ENCODE results near the gene UBE2O.

DNA sequence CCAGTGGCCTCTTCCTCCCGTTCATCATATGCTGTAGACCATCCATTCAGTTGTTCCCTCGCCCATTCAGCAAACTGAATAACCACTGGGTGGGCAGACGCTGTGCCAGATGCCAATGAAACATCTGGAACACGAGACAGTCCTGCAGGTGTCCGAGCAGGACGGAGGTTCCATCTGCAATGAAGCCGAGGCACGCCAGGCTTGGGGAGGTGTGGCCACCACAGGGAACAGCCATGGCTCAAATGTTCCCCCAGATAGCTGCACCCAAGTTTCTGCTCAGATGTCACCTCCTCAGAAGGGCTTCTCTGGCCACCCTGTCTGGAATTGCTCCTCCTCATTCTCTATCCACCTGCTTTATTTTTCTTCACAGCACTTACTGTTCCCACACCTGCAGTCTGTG, 30.5 kb downstream of the UBE2O start:
- TF ChIP-seq, protein P1, sequence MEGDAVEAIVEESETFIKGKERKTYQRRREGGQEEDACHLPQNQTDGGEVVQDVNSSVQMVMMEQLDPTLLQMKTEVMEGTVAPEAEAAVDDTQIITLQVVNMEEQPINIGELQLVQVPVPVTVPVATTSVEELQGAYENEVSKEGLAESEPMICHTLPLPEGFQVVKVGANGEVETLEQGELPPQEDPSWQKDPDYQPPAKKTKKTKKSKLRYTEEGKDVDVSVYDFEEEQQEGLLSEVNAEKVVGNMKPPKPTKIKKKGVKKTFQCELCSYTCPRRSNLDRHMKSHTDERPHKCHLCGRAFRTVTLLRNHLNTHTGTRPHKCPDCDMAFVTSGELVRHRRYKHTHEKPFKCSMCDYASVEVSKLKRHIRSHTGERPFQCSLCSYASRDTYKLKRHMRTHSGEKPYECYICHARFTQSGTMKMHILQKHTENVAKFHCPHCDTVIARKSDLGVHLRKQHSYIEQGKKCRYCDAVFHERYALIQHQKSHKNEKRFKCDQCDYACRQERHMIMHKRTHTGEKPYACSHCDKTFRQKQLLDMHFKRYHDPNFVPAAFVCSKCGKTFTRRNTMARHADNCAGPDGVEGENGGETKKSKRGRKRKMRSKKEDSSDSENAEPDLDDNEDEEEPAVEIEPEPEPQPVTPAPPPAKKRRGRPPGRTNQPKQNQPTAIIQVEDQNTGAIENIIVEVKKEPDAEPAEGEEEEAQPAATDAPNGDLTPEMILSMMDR (conservative IDR thresholded peaks at IDR 0.05 in 1 of 2, IDR thresholded peaks at IDR 0.05 in 1 of 2; ENCODE audit: low read depth in 1 of 2, low read length in 2 of 2): no peak
- TF ChIP-seq EZH2 (IDR thresholded peaks at IDR 0.05; ENCODE audit: low read length, missing control alignments): no peak

All from fibroblast of lung (primary cell).